Heart right ventricle (tissue), 16 donors: Measurements from ENCODE around the gene ZNF286A. TPM values are rescaled to one million over a fixed set of nuclear protein-coding genes. Genes with fewer than 3 reads are reported as not detected.
A peak's percentile ranks its signal among the peaks of the same experiment; 100 is the strongest.

ENCODE experiments used
- ATAC-seq, 8 donors: fragments of 200-7000 bp; cut with Tn5 transposase; one replicate each; pipeline ENCODE4 v1.9.1; 2020; ENCODE audit warnings: mild to moderate bottlenecking in 8 of 8, moderate library complexity in 8 of 8, moderate number of reproducible peaks in 1 of 8
- DNase-seq, 2 donors: peaks; one replicate each; pipeline ENCODE4 v3.0.0-alpha.2; 2020
- H3K27ac ChIP-seq, 10 donors: fragments of 200-600 bp; sonication (generic) in 2 of 10; one replicate each; pipeline versions ENCODE4 v1.5.0 to v1.8.0; 2020 to 2022; ENCODE audit warnings: mild to moderate bottlenecking in 3 of 10
- H3K27me3 ChIP-seq, 7 donors: fragments of 200-600 bp; one replicate each; pipeline ENCODE4 v1.8.0; 2021 to 2022; ENCODE audit warnings: mild to moderate bottlenecking in 2 of 7
- H3K36me3 ChIP-seq, 9 donors: fragments of 200-600 bp; sonication (generic) in 1 of 9; one replicate each; pipeline versions ENCODE4 v1.5.0 to v1.8.0; 2020 to 2022; ENCODE audit warnings: mild to moderate bottlenecking in 2 of 9
- H3K4me1 ChIP-seq, 9 donors: fragments of 200-600 bp; sonication (generic) in 1 of 9; one replicate each; pipeline versions ENCODE4 v1.5.0 to v1.8.0; 2020 to 2022; ENCODE audit warnings: mild to moderate bottlenecking in 4 of 9
- H3K4me3 ChIP-seq, 10 donors: fragments of 200-600 bp; sonication (generic) in 2 of 10; one replicate each; pipeline versions ENCODE4 v1.5.0 to v1.8.0; 2020 to 2022; ENCODE audit warnings: mild to moderate bottlenecking in 7 of 10, moderate library complexity in 2 of 10
- H3K9me3 ChIP-seq, 11 donors: fragments of 200-600 bp in 10 of 11; sonication (generic) in 2 of 11; one replicate each; pipeline versions ENCODE4 v1.5.0 to v1.8.0; 2013 to 2022; ENCODE audit warnings: mild to moderate bottlenecking in 2 of 11, control low read depth in 1 of 11, moderate library complexity in 1 of 11
- CTCF ChIP-seq, 9 donors: fragments of 200-600 bp; sonication (generic) in 2 of 9; IDR thresholded peaks; one replicate each; pipeline versions ENCODE4 v1.5.0 to v1.8.0; 2021 to 2022; ENCODE audit warnings: antibody characterized with exemption in 9 of 9, mild to moderate bottlenecking in 5 of 9, moderate library complexity in 1 of 9
- WGBS, 2 donors: extraction: QIAGEN DNeasy Blood & Tissue Kit; methylation state at CpG; one replicate each; pipeline ENCODE4 v1.1.7; 2013; ENCODE audit warnings: inconsistent platforms in 1 of 2; 5-methylcytosine and 5-hydroxymethylcytosine counted together
- intact Hi-C, 10 donors: fragments of 100-400 bp; cut with DNase I; formaldehyde crosslinking; loops; one replicate each; pipeline versions ENCODE4 v1.11.1 to v1.14.2; 2022
- polyA plus RNA-seq, 2 donors: library from polyadenylated mRNA; stranded (reverse); fragments of 200-250 nt; gene quantifications; one replicate each; pipeline ENCODE4 v1.2.3, GENCODE V29; 2013
- total RNA-seq, 10 donors: library from RNA; stranded (reverse); fragmentation: NEBNext Ultra II Directional in 3 of 10; extraction: Animal tissue kit (Norgen Biotek cat#: 25700) in 3 of 10; gene quantifications; one replicate each; pipeline versions ENCODE4 v1.2.1 to v1.2.4, GENCODE V29; 2021 to 2023
- donor health status: Arrhythmogenic right ventricular cardiomyopathy.
- donor health status: ischemic (EF 13 %, LVEDD 7.1; RV severe dilation, severe dysfunction).
- donor health status: healthy with polysubstance abuse.
- donor health status: DM: no; HTN: yes; CAD: no.
- donor health status: DM: no; HTN: no; CAD: no.
- donor health status: ischemic (EF 25% LVEDD 6.9; RV normal size, moderate dysfunction).
- donor health status: ischemic (EF 25% LVEDD 5.7; RV mildly dilated, moderate dysfunction).
- donor health status: healthy.
- donor health status: DM: yes; HTN: yes; CAD: no.
- donor health status: Ischemic cardiomyopathy.
- donor health status: ischemic (EF 35%, LVEDD 5.7; RV mildly dilated, moderate dysfunction).
- donor health status: nonischemic (EF 11% LVEDD 7.7; RV severe dilation, severe dysfunction).
- donor health status: DM: yes; HTN: yes; CAD: no.
- donor health status: PGD.
- donor health status: ischemic (EF 29% LVEDD 5.4; RV normal size, mild dysfunction).
- donor health status: nonischemic (EF 23%, LVEDD 6.1; RV moderate dilation, normal function).

ZNF286A gene
- total and polyA plus RNA-seq, 12 donors = 7.8 to 17.2 (median 12.0) TPM

GRCh38 chr17:15741624-15742023, 42.1 kb downstream of the ZNF286A start:
- intact Hi-C loops = no loop called here
- WGBS, 2 donors = 95% methylated on average over 9 of the region's 9 CpGs
- ATAC-seq = no peak
- DNase-seq = no peak
- H3K27me3 ChIP-seq = no peaks in the 10 kb centered on the region
- H3K36me3 ChIP-seq = no peaks in the 10 kb centered on the region
- H3K4me3 ChIP-seq = no peak overlapping the region
- H3K9me3 ChIP-seq = no peaks in the 10 kb centered on the region
- no peaks in the 10 kb centered on the region for H3K4me1 ChIP-seq
- TF ChIP-seq CTCF (IDR thresholded peaks at IDR 0.05) = no peak
- H3K27ac ChIP-seq = no peak overlapping the region

- no peaks in the 10 kb centered on the region for H3K9me3 ChIP-seq
- no peaks in the 10 kb centered on the region for H3K27me3 ChIP-seq
- no peak overlapping the region for H3K4me3 ChIP-seq
- DNase-seq (no peak), ATAC-seq (peak in 1 of 8 donors; percentile 52)
- H3K27ac ChIP-seq = no peak overlapping the region
- no peaks in the 10 kb centered on the region for H3K36me3 ChIP-seq
- intact Hi-C loops = no loop called here
- no peak for TF ChIP-seq CTCF (IDR thresholded peaks at IDR 0.05)
- H3K4me1 ChIP-seq = no peaks in the 10 kb centered on the region
- 68 to 80% methylated on average over 14 to 15 of the region's 15 CpGs for WGBS, 2 donors
Observed at GRCh38 chr17:15742051-15742795, 42.7 kb downstream of the ZNF286A start.

- no peak for TF ChIP-seq CTCF (IDR thresholded peaks at IDR 0.05)
- Histone ChIP-seq H3K4me3 (no peak overlapping the region), H3K36me3 (no peaks in the 10 kb centered on the region), H3K4me1 (no peaks in the 10 kb centered on the region), H3K27me3 (no peaks in the 10 kb centered on the region), H3K9me3 (no peaks in the 10 kb centered on the region), H3K27ac (no peak overlapping the region)
- 94 to 96% methylated on average over 7 of the region's 7 CpGs for WGBS, 2 donors
- intact Hi-C loops = no loop called here
- ATAC-seq (peak in 2 of 8 donors; percentile 15 to 39), DNase-seq (no peak)
Observed at GRCh38 chr17:15742921-15743320, 43.4 kb downstream of the ZNF286A start.

GRCh38 chr17:15744074-15744676, 44.6 kb downstream of the ZNF286A start:
- intact Hi-C loops = no loop called here
- no peak for DNase-seq
- H3K4me3 ChIP-seq = no peak overlapping the region
- TF ChIP-seq CTCF (IDR thresholded peaks at IDR 0.05) = no peak
- WGBS, 2 donors = 81 to 84% methylated on average over 7 of the region's 7 CpGs
- no peak overlapping the region for H3K27ac ChIP-seq
- H3K9me3 ChIP-seq = no peaks in the 10 kb centered on the region
- peaks cover 0 to under 1% (median 0%) of the 10 kb centered on the region in 7 donors for H3K27me3 ChIP-seq
- no peaks in the 10 kb centered on the region for H3K4me1 ChIP-seq
- ATAC-seq = no peak
- H3K36me3 ChIP-seq = no peaks in the 10 kb centered on the region
